Dermis lymphatic vessel endothelial cell (primary cell): ENCODE results near the gene FAM83G. TPM values are rescaled to one million over a fixed set of nuclear protein-coding genes. Genes with fewer than 3 reads are reported as not detected.

Source experiments
- total RNA-seq: library from RNA; depleted of rRNA; stranded (reverse); fragments of >200 nt; gene quantifications from 2 replicates; pipeline ENCODE4 v1.2.1, GENCODE V29; 2014

FAM83G gene, protein sequence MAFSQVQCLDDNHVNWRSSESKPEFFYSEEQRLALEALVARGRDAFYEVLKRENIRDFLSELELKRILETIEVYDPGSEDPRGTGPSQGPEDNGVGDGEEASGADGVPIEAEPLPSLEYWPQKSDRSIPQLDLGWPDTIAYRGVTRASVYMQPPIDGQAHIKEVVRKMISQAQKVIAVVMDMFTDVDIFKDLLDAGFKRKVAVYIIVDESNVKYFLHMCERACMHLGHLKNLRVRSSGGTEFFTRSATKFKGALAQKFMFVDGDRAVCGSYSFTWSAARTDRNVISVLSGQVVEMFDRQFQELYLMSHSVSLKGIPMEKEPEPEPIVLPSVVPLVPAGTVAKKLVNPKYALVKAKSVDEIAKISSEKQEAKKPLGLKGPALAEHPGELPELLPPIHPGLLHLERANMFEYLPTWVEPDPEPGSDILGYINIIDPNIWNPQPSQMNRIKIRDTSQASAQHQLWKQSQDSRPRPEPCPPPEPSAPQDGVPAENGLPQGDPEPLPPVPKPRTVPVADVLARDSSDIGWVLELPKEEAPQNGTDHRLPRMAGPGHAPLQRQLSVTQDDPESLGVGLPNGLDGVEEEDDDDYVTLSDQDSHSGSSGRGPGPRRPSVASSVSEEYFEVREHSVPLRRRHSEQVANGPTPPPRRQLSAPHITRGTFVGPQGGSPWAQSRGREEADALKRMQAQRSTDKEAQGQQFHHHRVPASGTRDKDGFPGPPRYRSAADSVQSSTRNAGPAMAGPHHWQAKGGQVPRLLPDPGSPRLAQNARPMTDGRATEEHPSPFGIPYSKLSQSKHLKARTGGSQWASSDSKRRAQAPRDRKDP
- total RNA-seq, result 5.7 and 6.4 TPM in 2 replicates

DNA sequence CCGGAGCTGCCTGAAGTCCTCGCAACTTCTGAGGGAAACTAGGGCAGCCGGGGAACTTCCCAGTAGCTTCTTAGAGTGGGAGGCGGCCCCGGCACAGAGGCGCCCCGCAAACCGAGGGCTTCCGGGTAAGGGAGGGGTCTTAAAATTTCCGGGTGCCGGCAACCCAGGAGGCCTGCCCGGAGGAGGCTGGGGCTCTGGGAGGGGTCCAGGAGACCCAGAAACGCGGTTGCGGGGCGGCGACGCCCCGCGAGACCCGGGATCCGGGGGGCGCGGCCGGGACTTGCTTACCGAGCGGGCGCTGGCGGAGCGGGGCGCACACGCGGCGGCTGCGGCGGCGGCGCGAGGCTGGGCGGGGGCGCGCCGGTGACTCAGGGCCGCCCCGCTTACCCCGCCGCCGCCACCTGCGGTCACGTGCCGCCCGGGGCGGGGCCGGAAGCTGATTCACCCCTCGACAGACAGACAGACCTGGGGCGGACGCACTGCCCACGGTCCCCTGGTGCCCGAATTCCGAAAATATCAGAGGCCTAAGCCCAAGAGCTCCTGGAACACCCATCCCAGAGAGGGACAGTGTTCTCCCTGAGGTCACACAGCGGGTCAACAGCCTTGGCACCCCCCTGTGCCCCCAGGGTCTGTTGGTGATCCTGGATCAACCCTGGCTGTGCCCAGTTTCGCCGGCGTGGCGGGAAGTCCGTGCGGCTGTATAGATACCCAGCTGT lies at the start of gene FAM83G:
FAM83G (minus strand) TSS at position 344 of the 716 bp plus-strand sequence. CDS start 723 bp downstream, outside the sequence.

DNA sequence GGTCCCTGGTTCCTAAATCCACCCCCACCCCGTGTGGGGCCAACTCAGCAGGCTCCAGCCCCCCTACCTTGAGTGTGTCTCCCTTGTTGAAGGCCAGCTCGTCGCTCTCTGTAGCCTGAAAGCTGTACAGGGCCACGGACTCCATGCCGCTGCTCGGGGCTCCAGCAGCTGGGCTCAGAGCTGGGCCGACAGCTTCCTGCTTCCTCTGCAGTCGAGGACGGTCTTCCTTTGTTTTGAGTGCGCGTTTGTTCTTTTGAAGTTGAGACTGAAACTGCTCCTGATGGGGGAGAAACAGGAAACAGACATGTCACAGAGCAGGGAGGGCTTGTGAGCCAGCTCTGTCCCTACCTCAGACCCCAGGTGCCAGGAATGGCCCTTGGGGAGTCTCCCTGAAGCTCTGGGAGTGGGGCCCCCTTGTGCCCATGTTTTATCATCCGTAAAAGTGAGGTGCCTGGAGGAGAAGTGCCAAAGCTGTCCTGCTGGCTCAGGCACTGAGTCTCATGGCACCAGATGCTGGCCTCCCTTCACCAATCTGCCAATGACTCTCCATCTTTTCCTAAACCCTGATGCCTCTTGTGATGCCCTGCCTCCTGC lies 42.3 kb upstream of the FAM83G start, which contains the start of gene GRAP:
GRAP (minus strand) TSS at position 176 of the 594 bp plus-strand sequence; CDS start at position 145, 31 bp downstream.

DNA sequence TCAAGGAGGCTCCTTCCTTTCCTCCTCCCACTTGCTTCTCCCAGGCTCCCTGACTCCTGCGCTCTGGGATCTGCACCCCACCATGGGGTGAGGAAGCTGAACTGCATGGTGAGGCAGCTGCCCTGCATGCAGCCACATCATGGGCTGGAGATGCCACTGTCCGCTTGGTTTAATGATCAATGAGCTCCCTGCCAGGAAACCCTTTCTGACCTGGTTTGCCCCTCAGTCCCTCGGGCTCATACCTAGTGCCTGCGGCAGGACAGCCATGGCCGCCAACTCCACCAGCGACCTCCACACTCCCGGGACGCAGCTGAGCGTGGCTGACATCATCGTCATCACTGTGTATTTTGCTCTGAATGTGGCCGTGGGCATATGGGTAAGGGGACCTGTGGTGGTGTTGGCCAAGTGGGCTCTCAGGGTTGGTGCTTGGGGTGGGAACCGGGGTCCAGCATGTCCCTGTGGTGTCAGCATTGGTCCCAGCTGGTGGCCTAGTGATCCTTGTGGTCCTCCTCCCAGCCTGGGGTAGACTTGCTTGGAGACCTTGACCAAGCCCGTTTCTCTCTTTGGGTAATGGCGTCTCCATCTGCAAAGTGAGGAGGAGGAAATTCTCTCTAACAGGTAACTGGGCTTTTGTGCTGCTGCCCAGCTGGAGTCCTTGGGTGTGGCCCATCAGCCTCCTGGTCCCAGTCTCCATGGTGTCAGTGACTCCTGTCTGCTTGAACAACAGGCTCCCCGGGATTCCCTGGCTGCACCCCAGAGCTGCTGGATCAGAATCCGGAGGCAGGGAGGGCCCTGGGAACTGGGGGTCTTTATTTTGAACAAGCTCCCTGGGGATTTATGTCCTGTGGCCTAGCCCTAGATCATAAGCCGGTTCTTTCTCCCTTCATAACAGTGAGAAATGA lies 52.4 kb downstream of the FAM83G start, which contains the start of gene SLC5A10:
SLC5A10 (plus strand) TSS at position 225 of the 902 bp plus-strand sequence; CDS start at position 266, 41 bp downstream.

Other genes starting within 250 kb of the FAM83G start
- 46.9 and 50.1 TPM in 2 replicates for gene TVP23B, start 223.6 kb downstream of the FAM83G start, total RNA-seq
- gene PRPSAP2, start 146.6 kb downstream of the FAM83G start, total RNA-seq, result 39.7 and 40.7 TPM in 2 replicates
- not detected in 2 replicates for gene SLC5A10, start 52.6 kb downstream of the FAM83G start, total RNA-seq
- 170 and 224 TPM in 2 replicates for gene GRAP, start 42.2 kb upstream of the FAM83G start, total RNA-seq
- gene GRAPL, start 122.8 kb upstream of the FAM83G start, total RNA-seq, result 35.2 and 71.3 TPM in 2 replicates
- 17.7 and 18.2 TPM in 2 replicates for gene EPN2, start 232.6 kb upstream of the FAM83G start, total RNA-seq